Activated naive CD8-positive, alpha-beta T cell treated with anti-CD3 and anti-CD28 coated beads, Interleukin-2, amount 50 U/mL, for 24 hours (primary cell): Measurements from ENCODE around the gene TNFRSF14.

ENCODE experiments used
- ATAC-seq: fragments of 150-1000 bp; cut with Tn5 transposase; one replicate; pipeline ENCODE4 v1.10.0; 2021
- DNase-seq: peaks from one replicate; pipeline ENCODE4 v3.0.0; 2021
- H3K27ac Mint-ChIP-seq: one replicate; pipeline ENCODE4 v1.8.0; 2021; ENCODE audit warnings: mild to moderate bottlenecking, mixed read lengths
- H3K27me3 Mint-ChIP-seq: one replicate; pipeline ENCODE4 v1.8.0; 2021; ENCODE audit warnings: mixed read lengths
- H3K36me3 Mint-ChIP-seq: one replicate; pipeline ENCODE4 v1.8.0; 2021; ENCODE audit warnings: low read depth, mixed read lengths
- H3K4me1 Mint-ChIP-seq: one replicate; pipeline ENCODE4 v1.8.0; 2021; ENCODE audit warnings: mixed read lengths
- H3K4me3 Mint-ChIP-seq: one replicate; pipeline ENCODE4 v1.8.0; 2021; ENCODE audit warnings: mild to moderate bottlenecking, moderate library complexity, mixed read lengths
- H3K9me3 Mint-ChIP-seq: one replicate; pipeline ENCODE4 v1.8.0; 2021; ENCODE audit warnings: mixed read lengths

TNFRSF14 gene

GRCh38 chr1:2587071-2587859, 31.1 kb downstream of the TNFRSF14 start:
- no peaks in the 10 kb centered on the region for H3K27me3 Mint-ChIP-seq
- no peak for DNase-seq
- ATAC-seq, result no peak
- no peaks in the 10 kb centered on the region for H3K9me3 Mint-ChIP-seq
- peaks cover 31% of the 10 kb centered on the region for H3K4me1 Mint-ChIP-seq
- peak overlapping the region; percentile 77 for H3K4me3 Mint-ChIP-seq
- H3K36me3 Mint-ChIP-seq, result no peaks in the 10 kb centered on the region
- H3K27ac Mint-ChIP-seq, result no peak overlapping the region

DNA sequence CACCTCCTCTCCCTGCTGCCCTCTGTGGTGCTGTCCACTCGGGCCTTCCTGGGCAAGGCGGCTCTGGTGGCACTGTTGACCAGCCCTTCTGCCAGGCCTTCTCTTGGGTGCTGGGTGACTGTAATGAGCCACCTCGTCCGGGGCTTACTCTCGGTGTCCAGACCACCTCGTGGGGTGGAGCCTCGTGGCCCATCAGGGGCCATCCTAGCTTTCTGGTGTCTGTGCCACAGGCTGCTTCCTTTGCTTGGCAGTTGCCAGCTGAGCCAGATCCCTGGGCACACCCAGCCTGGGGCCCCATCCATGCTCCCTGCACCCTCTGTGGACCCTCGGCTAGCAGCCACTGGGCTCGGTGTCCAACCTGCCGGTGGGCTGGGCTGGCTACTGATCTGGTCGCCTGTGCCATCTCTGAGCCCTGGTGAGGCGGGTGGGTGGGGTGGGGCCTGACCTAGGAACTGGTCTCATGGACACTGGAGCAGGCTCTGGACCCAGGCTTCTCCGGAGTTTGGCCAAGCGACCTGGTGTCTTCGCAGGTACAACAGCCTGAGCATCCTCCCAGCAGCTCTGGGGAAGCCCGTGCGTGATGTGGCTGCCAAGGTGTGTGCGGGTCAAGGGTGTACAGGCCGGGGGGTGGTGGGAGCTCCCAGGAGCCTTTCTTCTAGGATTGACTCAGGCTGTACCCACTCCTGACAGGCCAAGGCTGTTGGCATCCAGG, 31.8 kb downstream of the TNFRSF14 start:
- Mint-ChIP-seq H3K4me3 (peak overlapping the region; percentile 77), H3K27ac (no peak overlapping the region), H3K9me3 (no peaks in the 10 kb centered on the region), H3K4me1 (peaks cover 26% of the 10 kb centered on the region), H3K36me3 (no peaks in the 10 kb centered on the region), H3K27me3 (no peaks in the 10 kb centered on the region)
- ATAC-seq, result no peak
- no peak for DNase-seq

GRCh38 chr1:2588661-2589430, 32.7 kb downstream of the TNFRSF14 start:
- H3K9me3 Mint-ChIP-seq, result no peaks in the 10 kb centered on the region
- H3K4me1 Mint-ChIP-seq, result peaks cover 18% of the 10 kb centered on the region
- H3K27me3 Mint-ChIP-seq, result no peaks in the 10 kb centered on the region
- DNase-seq, result no peak
- no peak overlapping the region for H3K4me3 Mint-ChIP-seq
- no peaks in the 10 kb centered on the region for H3K36me3 Mint-ChIP-seq
- no peak overlapping the region for H3K27ac Mint-ChIP-seq
- no peak for ATAC-seq

DNA sequence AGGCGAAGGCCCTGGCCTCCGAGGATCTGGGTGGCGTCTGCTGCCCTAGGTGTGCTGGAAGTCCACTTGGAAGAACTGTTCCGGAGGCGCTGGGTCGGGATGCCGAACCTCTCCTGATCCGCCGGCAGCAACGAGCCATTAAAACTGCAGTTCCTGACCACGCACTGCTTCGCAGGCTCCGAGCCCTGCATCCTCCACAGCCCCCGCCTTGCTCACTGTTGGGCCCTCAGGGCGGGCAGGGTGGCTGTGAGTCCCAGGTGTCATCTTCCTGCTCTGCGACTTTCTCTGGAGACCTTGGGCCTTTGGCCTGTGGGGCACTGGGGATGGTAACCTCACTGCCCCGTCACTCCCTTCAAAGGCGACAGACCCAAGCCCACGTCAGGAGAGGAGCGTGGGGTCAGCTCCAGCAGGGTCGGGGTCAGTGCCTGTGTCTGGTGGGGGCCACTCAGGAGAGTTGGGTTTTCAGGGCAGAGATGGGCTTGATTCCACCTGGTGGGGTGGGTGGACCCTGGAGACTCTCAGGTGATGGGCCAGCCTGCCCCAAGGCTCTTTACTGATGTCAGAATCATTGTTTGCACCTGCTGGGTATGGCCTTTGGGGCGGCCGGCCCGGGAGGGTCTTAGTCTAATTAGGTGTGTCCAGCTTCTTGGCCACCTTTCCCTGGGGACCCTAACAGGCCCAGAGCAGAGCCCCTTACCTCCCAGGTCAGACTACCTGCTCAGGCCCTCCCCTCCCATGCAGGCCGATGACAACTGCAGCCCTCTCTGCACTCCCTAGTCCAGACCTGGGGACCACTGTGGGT, 33.5 kb downstream of the TNFRSF14 start:
- Mint-ChIP-seq H3K36me3 (no peaks in the 10 kb centered on the region), H3K27ac (no peak overlapping the region), H3K9me3 (no peaks in the 10 kb centered on the region), H3K4me3 (no peak overlapping the region), H3K4me1 (peaks cover 10% of the 10 kb centered on the region), H3K27me3 (no peaks in the 10 kb centered on the region)
- ATAC-seq, result no peak
- DNase-seq, result no peak

- no peak for DNase-seq
- Mint-ChIP-seq H3K9me3 (no peaks in the 10 kb centered on the region), H3K27ac (no peak overlapping the region)
Measured at GRCh38 chr1:2590233-2591141, 34.3 kb downstream of the TNFRSF14 start.

DNA sequence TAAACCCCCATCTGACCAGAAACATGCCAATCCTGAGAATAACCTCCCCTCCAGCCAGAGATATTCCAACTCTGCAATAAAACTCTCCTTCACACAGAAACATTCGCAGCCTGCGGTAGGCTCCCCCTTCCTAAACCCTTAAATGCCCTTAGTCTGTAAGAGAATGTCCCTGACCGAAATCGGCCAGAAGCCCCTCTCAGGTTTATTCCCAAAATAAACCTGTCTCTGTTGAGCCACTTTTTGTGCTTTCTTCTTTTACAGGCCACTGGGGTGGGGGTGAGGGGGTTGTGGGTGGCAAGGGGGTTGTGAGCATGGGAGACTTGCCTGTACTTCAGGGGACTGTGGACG, 35.0 kb downstream of the TNFRSF14 start:
- Mint-ChIP-seq H3K9me3 (no peaks in the 10 kb centered on the region), H3K36me3 (no peaks in the 10 kb centered on the region), H3K4me3 (no peak overlapping the region), H3K27ac (no peak overlapping the region), H3K27me3 (no peaks in the 10 kb centered on the region), H3K4me1 (peaks cover 2% of the 10 kb centered on the region)
- ATAC-seq (no peak), DNase-seq (no peak)

More at GRCh38 chr1:2590233-2591141, 34.3 kb downstream of the TNFRSF14 start:
- Mint-ChIP-seq H3K36me3 (no peaks in the 10 kb centered on the region), H3K4me3 (no peak overlapping the region), H3K27me3 (no peaks in the 10 kb centered on the region), H3K4me1 (peaks cover 3% of the 10 kb centered on the region)
- ATAC-seq, result no peak

DNA sequence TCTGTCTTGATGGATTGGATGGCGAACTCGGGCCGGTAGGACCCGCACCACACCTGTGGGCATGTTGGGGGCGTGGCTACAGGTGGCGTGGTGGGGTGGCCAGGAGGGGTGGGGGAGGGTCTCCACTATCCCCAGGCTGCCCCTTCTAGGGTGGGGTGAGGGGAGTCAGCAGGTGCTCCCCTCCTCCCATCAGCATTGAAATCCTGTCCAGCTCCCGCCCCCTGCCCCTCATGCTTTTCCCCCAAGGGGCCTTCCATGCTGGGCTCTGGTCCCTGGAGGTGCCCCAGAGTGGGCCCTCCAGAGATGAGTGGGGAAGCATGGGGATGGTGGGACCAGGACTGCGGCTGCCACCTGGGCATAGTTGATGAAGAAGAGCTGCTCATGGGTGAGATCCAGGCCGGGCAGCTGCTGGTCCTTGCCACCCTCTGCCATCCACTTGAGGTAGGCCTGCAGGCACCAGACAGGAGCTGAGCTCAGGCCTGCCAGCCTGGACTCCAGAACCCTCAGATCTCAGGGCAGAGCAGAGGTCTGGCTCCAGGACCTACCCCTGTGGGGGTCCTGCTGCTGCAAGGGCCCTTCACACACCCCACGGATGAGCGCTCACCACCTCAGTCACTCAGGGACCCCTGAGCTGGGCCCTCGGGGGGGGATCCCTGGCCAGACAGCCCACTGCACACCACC, 35.5 kb downstream of the TNFRSF14 start:
- H3K4me3 Mint-ChIP-seq, result no peak overlapping the region
- H3K27ac Mint-ChIP-seq, result no peak overlapping the region
- no peaks in the 10 kb centered on the region for H3K36me3 Mint-ChIP-seq
- H3K4me1 Mint-ChIP-seq, result peaks cover 2% of the 10 kb centered on the region
- H3K9me3 Mint-ChIP-seq, result no peaks in the 10 kb centered on the region
- no peak for DNase-seq
- no peaks in the 10 kb centered on the region for H3K27me3 Mint-ChIP-seq
- ATAC-seq, result no peak

GRCh38 chr1:2592672-2593071, 36.5 kb downstream of the TNFRSF14 start:
- peaks cover 2% of the 10 kb centered on the region for H3K4me1 Mint-ChIP-seq
- H3K27me3 Mint-ChIP-seq, result no peaks in the 10 kb centered on the region
- H3K36me3 Mint-ChIP-seq, result no peaks in the 10 kb centered on the region
- H3K4me3 Mint-ChIP-seq, result no peak overlapping the region
- no peak for ATAC-seq
- no peak for DNase-seq
- no peak overlapping the region for H3K27ac Mint-ChIP-seq
- no peaks in the 10 kb centered on the region for H3K9me3 Mint-ChIP-seq

DNA sequence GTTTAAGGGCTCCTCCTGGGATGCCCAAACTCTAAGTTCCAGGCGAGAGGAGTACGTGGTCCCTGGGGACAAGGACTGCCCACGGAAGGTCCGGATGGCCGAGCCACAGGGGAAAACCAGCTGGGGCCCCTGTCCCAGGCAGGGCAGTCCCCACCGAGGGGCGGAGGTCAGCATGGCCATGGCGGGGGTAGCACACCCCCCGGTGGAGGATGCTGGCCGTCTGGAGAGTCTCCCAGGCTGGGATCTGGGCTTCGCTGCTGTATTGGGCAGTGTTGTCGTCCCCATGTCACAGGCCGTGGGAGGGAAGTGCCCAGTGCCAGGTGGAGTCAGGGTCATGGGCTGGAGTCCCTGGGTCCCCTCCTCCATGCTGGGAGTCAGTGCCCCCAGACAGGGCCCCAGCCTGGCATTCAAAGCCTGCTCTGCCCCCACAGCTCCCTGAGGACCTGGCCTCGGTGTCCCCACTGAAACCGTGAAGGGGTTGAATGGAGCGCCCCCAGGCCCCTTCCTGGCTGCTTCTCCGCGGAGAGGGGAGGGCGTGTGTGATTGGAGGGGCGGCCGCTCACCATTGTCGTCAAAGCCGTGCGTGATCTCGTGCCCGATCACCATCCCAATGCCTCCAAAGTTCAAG, 37.2 kb downstream of the TNFRSF14 start:
- H3K27ac Mint-ChIP-seq, result no peak overlapping the region

DNA sequence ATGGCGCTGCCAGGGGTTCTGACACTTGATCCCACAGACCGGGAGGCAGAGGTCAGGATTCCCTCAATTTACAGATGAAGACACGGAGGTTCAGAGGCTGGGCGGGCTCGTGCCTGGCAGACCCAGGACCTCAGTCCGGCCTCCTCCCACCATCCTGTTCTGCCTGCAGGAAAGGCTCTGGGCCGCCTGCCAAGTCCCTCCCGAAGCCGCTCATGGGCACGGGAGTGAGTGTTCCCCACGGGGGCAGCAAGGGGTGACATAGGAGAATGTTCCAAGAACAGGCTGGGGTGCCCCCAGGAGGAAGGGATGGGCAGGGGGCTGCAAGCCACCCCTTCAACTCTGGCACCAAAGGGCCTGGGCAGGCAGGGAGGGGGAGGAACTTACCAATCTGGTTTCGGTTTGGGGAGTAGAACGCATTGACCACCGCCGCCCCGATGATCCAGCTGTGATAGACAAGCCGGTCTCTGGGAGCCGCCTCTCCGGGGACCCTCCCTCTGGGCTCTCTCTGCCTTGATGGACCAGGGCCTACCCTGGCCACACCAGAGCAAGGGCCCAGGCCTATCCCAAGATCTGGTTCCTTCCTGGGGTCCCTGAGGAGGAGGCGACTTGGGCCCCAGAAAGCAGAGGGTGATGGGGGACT, 38.0 kb downstream of the TNFRSF14 start:
- no peak for ATAC-seq
- no peak overlapping the region for H3K4me3 Mint-ChIP-seq
- H3K27ac Mint-ChIP-seq, result no peak overlapping the region
- H3K9me3 Mint-ChIP-seq, result peaks cover 4% of the 10 kb centered on the region
- H3K4me1 Mint-ChIP-seq, result peaks cover 2% of the 10 kb centered on the region
- no peak for DNase-seq
- no peaks in the 10 kb centered on the region for H3K27me3 Mint-ChIP-seq
- H3K36me3 Mint-ChIP-seq, result no peaks in the 10 kb centered on the region

More for the DNA sequence above, 37.2 kb downstream of the TNFRSF14 start:
- no peak for DNase-seq
- ATAC-seq, result no peak
- Mint-ChIP-seq H3K4me3 (no peak overlapping the region), H3K4me1 (peaks cover 2% of the 10 kb centered on the region), H3K36me3 (no peaks in the 10 kb centered on the region), H3K27me3 (no peaks in the 10 kb centered on the region), H3K9me3 (no peaks in the 10 kb centered on the region)

- Mint-ChIP-seq H3K27ac (no peak overlapping the region), H3K9me3 (peaks cover 4% of the 10 kb centered on the region), H3K4me1 (peaks cover 2% of the 10 kb centered on the region), H3K36me3 (no peaks in the 10 kb centered on the region), H3K4me3 (no peak overlapping the region), H3K27me3 (no peaks in the 10 kb centered on the region)
- ATAC-seq (no peak), DNase-seq (no peak)
Measured at GRCh38 chr1:2594641-2595131, 38.5 kb downstream of the TNFRSF14 start.

GRCh38 chr1:2595261-2595811, 39.2 kb downstream of the TNFRSF14 start:
- no peak for ATAC-seq
- Mint-ChIP-seq H3K27ac (no peak overlapping the region), H3K9me3 (peaks cover 4% of the 10 kb centered on the region), H3K27me3 (no peaks in the 10 kb centered on the region), H3K36me3 (no peaks in the 10 kb centered on the region), H3K4me1 (peaks cover 2% of the 10 kb centered on the region), H3K4me3 (no peak overlapping the region)
- no peak for DNase-seq
